Stimulated activated naive CD4-positive, alpha-beta T cell treated with Interleukin-2 at 50 U/mL for 16 hours (primary cell): Measurements from ENCODE around the gene ZFP14.
"Not testable (repeated sequence)": the region's sequence is repeated elsewhere in the genome, so short reads cannot be mapped to it uniquely, and the experiment has no call there.

Source experiments
- DNase-seq: peaks from one replicate; lab custom pipeline; 2025; lab: John Stamatoyannopoulos, UW

ZFP14 gene

DNA sequence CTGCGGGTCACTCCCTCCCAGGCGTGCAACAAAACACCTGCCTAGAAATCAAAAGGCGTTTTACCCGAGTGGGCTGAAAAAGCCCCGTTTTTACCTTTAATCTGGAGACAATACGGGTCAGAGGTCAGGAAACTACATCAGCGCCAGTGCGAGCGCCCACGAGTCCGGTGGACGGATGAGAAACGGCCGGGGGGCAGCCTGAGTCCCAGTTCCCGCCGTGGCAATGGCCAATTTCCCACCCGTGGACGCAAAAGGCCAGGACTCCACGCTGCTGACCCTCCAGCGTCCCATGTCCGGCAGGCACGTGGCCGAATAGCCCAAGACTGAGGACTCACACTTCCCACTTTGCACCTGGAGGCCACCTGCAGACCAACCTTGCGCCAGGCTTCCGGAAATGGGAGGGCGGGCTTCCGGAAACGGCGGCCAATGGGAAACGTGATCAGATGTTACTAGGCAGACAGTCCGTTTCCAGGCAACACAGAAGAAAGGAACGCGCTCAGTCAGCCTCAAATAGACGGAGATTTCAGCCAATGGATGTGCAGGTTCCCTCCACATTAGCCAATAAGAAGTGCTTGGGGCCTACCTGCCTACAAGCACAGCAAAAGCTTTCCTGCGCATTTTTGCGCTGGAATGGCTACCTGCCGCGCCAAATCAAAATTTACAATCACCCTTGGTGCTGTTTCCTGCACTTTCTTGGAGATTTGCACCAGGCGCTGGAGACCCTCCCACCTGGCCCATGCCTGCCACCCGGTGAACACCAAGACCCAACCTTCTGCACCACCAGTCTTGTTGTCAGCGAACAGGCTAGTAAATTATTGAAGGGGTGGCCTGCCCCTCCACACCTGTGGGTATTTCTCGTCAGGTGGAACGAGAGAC, 47.4 kb downstream of the ZFP14 start:
- peak; percentile 56 for DNase-seq

DNA sequence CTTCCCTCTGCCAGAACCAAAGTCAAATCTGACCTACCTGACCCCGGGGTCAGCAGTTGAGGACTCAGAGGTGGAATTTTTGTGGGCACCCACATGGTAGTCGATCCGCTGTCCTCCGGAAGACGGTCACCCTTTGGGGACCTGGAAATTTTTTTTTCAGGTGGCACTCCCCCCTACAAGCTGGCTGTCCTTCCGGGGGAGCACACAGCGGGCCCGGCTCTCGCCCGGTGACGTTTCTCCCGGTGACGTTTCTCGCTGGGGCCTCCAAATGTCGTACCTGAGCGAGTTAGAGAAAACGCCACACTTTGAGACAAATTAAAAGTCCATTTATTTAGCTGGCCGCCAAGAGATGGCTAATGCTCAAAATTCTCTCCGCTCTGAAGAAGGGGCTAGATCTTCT, 48.8 kb downstream of the ZFP14 start:
- DNase-seq = no peak

DNA sequence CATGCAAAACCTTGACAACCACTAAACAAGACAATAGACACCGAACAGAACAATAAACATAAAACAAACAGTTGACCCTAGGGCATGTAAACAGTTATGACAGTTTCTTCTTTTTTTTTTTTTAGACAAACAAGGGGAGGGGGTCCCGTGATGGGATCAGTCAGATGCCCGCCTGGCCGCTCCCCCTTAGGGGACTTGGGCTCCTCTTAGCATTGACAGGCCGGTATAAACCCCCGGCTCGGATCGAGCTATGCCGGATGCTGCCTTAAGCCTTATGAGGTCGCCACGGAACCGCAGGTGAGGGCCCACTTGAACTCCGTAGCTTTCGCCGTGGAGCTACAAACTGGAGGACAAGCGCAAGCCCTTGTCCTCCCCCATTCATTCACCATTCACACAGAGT, 49.5 kb downstream of the ZFP14 start:
- DNase-seq = not testable (repeated sequence)

DNA sequence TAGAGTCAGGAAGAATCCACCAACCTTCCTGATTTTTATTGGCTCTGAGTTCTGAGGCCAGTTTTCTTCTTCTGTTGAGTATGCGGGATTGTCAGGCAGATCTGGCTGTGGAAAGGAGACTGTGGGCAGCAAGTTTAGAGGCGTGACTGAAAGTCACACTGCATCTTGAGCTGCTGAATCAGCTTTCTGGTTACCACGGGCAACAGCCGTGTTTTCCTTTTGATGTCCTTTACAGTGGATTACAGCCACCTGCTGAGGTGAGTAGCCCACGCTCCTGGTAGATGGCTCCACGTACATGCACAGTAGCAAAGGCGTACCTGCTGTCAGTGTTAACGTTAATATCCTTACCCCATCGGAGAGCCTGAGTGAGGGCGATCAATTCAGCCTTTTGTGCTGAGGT, 52.4 kb downstream of the ZFP14 start:
- DNase-seq = not testable (repeated sequence)

DNA sequence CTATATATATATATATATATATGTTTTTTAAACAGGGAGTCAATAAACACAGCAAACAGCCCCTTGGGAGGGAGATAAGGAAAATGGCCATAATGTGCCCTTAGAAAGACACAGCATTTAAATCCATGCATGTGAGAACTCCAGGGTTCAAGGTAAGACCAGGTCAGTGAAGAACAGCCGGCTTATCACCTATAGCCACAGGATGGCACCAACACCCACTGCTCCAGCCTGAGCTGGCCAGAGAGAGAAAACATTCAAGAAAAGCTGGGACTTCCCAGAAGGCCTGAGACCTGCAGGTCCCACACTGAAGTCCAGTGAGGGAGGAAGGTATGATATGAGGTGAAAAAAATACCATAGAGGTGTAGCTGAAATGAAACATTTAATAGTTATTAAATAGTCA, 63.8 kb downstream of the ZFP14 start:
- DNase-seq = not testable (repeated sequence)

DNA sequence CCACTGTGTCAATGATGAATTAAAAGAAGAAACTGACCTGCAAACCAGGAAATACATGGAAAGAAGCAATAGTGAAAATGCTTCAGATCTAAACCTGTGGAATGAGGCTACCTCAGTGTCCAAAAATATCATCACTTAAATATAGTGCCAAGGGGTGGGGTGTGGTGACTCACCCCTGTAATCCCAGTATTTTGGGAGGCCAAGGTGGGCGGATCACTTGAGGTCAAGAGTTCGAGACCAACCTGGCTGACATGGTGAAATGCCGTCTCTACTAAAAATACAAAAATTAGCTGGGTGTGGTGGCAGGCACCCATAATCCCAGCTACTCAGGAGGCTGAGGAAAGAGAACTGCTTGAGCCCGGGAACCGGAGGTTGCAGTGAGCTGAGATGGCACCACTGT, 64.9 kb downstream of the ZFP14 start:
- not testable (repeated sequence) for DNase-seq

DNA sequence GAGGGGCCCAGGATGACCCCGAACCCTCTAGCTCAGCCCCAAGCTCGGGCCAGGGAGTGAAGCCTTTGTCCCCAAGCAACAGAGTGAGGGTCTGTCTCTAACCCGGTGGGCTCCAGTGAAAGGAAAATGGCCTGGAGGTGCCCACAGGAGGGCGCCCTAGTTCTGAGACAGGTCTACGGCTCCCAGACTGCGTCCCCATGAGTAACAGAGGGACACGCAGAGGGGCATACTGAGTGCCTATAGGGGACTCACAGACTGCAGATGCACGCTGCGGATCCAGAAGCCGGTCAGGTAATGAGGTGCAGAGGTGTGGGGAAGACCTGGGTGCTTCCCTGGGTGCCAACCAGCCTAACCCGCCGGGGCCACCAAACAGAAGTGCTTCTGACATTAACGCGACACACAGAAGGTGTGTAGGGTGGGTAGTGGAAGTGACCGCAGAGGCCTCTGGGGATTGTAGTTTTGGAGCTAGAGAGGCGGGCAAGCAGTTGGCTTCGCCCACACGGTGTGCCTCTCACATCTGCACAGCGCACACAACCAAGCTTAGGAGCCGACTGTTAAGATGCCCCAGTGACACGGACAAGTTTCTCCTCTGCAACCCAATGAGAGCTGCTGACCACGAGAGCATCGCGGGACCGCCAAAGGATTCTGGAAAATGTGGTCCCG, 67.8 kb downstream of the ZFP14 start:
- not testable (repeated sequence) for DNase-seq

DNA sequence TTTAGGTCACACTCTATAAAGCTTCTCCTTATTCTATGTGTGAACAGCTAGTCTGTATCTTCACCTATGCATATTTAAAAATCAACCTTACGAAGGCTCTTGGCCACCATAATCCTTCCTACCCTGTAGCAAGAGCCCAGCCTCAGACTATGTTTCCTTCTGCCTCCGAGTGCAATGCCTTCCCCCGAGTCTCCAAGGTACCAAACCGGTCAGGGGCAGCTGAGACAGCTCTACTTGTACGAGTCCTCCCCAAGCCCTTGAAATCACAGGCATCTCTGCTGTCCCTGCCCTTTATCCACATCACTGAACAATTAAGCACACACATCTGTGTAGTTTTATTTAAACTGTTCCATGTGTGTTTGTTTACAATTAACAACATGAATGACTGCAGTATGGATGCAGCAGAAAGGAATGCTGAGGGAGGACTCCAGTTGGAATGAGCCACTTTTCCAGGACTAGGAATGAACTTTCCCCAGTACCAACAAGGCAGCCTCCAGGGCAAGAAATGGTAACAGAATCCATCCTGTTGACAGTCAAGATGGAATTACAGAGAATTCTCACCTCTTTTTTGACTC, 68.5 kb downstream of the ZFP14 start:
- DNase-seq = not testable (repeated sequence)

DNA sequence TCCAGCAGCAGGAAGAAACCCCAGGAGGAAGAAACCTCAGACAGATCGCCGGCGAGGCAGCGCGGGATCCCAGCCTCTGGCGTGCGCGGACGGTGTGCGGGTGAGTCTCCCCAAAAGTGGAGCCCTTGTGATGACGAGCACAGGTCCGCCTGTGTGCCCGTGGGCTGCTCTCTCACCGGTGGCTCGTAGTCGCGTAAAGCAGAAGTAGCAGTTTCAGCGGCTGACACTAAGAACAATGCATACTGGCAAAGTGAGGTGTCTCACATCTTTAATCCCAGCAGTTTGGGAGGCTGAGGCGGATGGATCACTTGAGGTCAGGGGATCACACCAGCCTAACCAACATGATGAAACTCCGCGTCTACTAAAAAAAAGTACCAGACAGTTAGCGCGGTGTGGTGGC, 69.2 kb downstream of the ZFP14 start:
- DNase-seq = not testable (repeated sequence)

DNA sequence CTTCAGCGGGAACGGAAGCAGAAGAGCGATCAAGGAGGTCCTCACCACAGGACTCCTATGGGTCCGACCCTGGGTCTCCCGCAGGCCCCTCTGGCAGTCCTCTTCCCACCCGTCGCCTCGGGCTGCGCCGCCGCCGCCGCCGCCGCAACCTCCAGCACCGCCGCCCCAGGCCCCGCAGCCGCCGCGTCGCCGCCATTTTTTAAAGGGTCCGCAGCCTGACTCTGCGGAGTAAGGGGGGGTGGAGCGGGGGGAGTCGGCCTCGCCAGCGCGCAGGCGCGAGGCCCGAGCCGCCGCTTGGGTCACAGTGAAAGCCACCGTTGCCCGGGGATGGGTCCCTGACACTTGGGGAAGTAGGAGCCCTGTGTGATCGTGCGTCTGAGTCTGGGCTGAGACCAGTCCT, 69.7 kb downstream of the ZFP14 start:
- not testable (repeated sequence) for DNase-seq

DNA sequence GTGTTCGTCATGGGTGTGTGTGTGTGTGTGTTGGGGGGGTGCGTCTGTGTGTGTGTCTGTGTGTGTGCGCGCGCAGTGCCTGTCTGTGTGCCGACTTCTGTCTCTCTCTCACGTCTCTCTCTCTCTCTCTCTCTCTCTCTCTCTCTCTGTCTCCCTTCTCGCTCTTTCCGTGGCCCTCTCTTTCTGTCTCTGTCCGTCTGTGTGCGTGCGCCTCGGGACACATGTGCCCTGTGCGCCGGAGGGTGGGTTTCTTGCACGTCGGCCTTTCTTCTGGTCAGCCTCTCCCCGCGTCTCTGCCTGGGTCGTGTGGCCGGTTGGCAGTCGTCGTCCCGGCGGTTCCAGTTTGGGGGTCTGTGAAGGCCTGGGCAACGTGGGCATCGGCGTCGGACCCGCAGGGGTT, 86.7 kb downstream of the ZFP14 start:
- not testable (repeated sequence) for DNase-seq
